HEK293 (cell line): ENCODE measurements around the gene MMP11.

Experiments
- CTCF ChIA-PET: fragments of 350-600 bp; formaldehyde crosslinking; extraction: SDS; loops from one replicate; lab custom pipeline; 2021; ENCODE audit warnings: antibody characterized with exemption; lab: Yijun Ruan, JAX
- POLR2A ChIA-PET: fragments of 300-600 bp; formaldehyde crosslinking; extraction: SDS; loops from one replicate; lab custom pipeline; 2020; ENCODE audit warnings: antibody characterized with exemption, inconsistent platforms; lab: Yijun Ruan, JAX
- H3K27ac ChIP-seq: fragments of 200-500 bp; sonication (Bioruptor generic); 2 replicates; pipeline ENCODE4 v1.5.1; 2014; ENCODE audit warnings: low read depth, low read length, control low read depth, inconsistent platforms; ENCODE audit errors: extremely low read depth
- H3K36me3 ChIP-seq, 2 experiments: fragments of 200-500 bp in 1 of 2; sonication (Bioruptor generic) in 1 of 2; 1 replicate in 1 of 2; 2 replicates in 1 of 2; pipeline ENCODE4 v1.5.1; 2014 to 2017; ENCODE audit warnings: inconsistent platforms in 2 of 2, low read length in 2 of 2; ENCODE audit not compliant: control insufficient read depth in 2 of 2, insufficient read depth in 1 of 2
- H3K4me1 ChIP-seq: fragments of 200-500 bp; sonication (Bioruptor generic); 2 replicates; pipeline ENCODE4 v1.5.1; 2014; ENCODE audit warnings: mild to moderate bottlenecking, low read length, inconsistent platforms; ENCODE audit not compliant: control insufficient read depth, insufficient read depth
- H3K4me3 ChIP-seq: 2 replicates; pipeline ENCODE4 v1.5.1; 2011; ENCODE audit warnings: low read depth, mild to moderate bottlenecking, control low read depth, low read length, moderate library complexity
- H3K9me3 ChIP-seq: fragments of 200-500 bp; sonication (Bioruptor generic); 2 replicates; pipeline ENCODE4 v1.5.1; 2014; ENCODE audit warnings: low read depth, low read length, inconsistent platforms; ENCODE audit not compliant: control insufficient read depth, insufficient read depth
- ATF2 ChIP-seq: fragments of 450-650 bp; formaldehyde crosslinking; IDR thresholded peaks from 2 replicates; pipeline ENCODE4 v1.5.1; 2016; ENCODE audit warnings: missing biosample characterization, missing genetic modification characterization, low read depth
- BCL11A ChIP-seq: fragments of 450-650 bp; formaldehyde crosslinking; IDR thresholded peaks from 2 replicates; pipeline ENCODE4 v1.5.1; 2016; ENCODE audit warnings: low read depth, missing biosample characterization, missing genetic modification characterization
- FEZF1 ChIP-seq: fragments of 450-650 bp; formaldehyde crosslinking; IDR thresholded peaks from 2 replicates; pipeline ENCODE4 v1.5.1; 2016; ENCODE audit warnings: missing biosample characterization, missing genetic modification characterization
- RBAK ChIP-seq: fragments of 450-650 bp; formaldehyde crosslinking; IDR thresholded peaks from 2 replicates; pipeline ENCODE4 v1.5.1; 2016; ENCODE audit warnings: missing biosample characterization, missing genetic modification characterization
- SCRT2 ChIP-seq: fragments of 450-650 bp; formaldehyde crosslinking; IDR thresholded peaks from 2 replicates; pipeline ENCODE4 v1.5.1; 2016; ENCODE audit warnings: missing biosample characterization, missing genetic modification characterization
- ZBTB20 ChIP-seq: fragments of 450-650 bp; formaldehyde crosslinking; IDR thresholded peaks from 2 replicates; pipeline ENCODE4 v1.5.1; 2016; ENCODE audit warnings: missing biosample characterization, missing genetic modification characterization
- ZBTB6 ChIP-seq: fragments of 450-650 bp; formaldehyde crosslinking; IDR thresholded peaks from 2 replicates; pipeline ENCODE4 v1.5.1; 2017; ENCODE audit warnings: missing biosample characterization, missing genetic modification characterization
- ZNF114 ChIP-seq: fragments of 450-650 bp; formaldehyde crosslinking; IDR thresholded peaks from 2 replicates; pipeline ENCODE4 v1.5.0; 2017; ENCODE audit warnings: missing biosample characterization, missing genetic modification characterization
- ZNF148 ChIP-seq: fragments of 450-650 bp; formaldehyde crosslinking; IDR thresholded peaks from 2 replicates; pipeline ENCODE4 v1.5.0; 2017; ENCODE audit warnings: missing biosample characterization, missing genetic modification characterization, borderline replicate concordance
- ZNF16 ChIP-seq: fragments of 450-650 bp; formaldehyde crosslinking; IDR thresholded peaks from 2 replicates; pipeline ENCODE4 v1.5.1; 2016; ENCODE audit warnings: low read depth, missing biosample characterization, missing genetic modification characterization
- ZNF174 ChIP-seq: fragments of 450-650 bp; formaldehyde crosslinking; IDR thresholded peaks from 2 replicates; pipeline ENCODE4 v1.5.0; 2017; ENCODE audit warnings: missing biosample characterization, mild to moderate bottlenecking, missing genetic modification characterization
- ZNF2 ChIP-seq: fragments of 450-650 bp; formaldehyde crosslinking; IDR thresholded peaks from 2 replicates; pipeline ENCODE4 v1.5.1; 2016; ENCODE audit warnings: missing biosample characterization, missing genetic modification characterization
- ZNF211 ChIP-seq: fragments of 450-650 bp; formaldehyde crosslinking; IDR thresholded peaks from 2 replicates; pipeline ENCODE4 v1.5.1; 2016; ENCODE audit warnings: low read depth, missing biosample characterization, missing genetic modification characterization
- ZNF266 ChIP-seq: fragments of 450-650 bp; formaldehyde crosslinking; IDR thresholded peaks from 2 replicates; pipeline ENCODE4 v1.5.1; 2016; ENCODE audit warnings: missing biosample characterization, missing genetic modification characterization, low read depth
- ZNF311 ChIP-seq: fragments of 450-650 bp; formaldehyde crosslinking; IDR thresholded peaks from 2 replicates; pipeline ENCODE4 v1.5.1; 2017; ENCODE audit warnings: missing biosample characterization, missing genetic modification characterization, borderline replicate concordance
- ZNF335 ChIP-seq: fragments of 450-650 bp; formaldehyde crosslinking; conservative IDR thresholded peaks from 2 replicates; pipeline ENCODE4 v1.5.1; 2016; ENCODE audit warnings: missing biosample characterization, missing genetic modification characterization
- ZNF366 ChIP-seq: fragments of 450-650 bp; formaldehyde crosslinking; conservative IDR thresholded peaks from 2 replicates; pipeline ENCODE4 v1.5.1; 2016; ENCODE audit warnings: missing biosample characterization, missing genetic modification characterization
- ZNF394 ChIP-seq: fragments of 450-650 bp; formaldehyde crosslinking; IDR thresholded peaks from 2 replicates; pipeline ENCODE4 v1.5.1; 2016; ENCODE audit warnings: missing biosample characterization, missing genetic modification characterization, mild to moderate bottlenecking, moderate library complexity, borderline replicate concordance
- ZNF433 ChIP-seq: fragments of 450-650 bp; formaldehyde crosslinking; IDR thresholded peaks from 2 replicates; pipeline ENCODE4 v1.5.1; 2016; ENCODE audit warnings: missing biosample characterization, missing genetic modification characterization, low read depth
- ZNF488 ChIP-seq: fragments of 450-650 bp; formaldehyde crosslinking; IDR thresholded peaks from 2 replicates; pipeline ENCODE4 v1.5.1; 2016; ENCODE audit warnings: missing biosample characterization, missing genetic modification characterization
- ZNF600 ChIP-seq: fragments of 450-650 bp; formaldehyde crosslinking; IDR thresholded peaks from 2 replicates; pipeline ENCODE4 v1.5.1; 2016; ENCODE audit warnings: missing biosample characterization, missing genetic modification characterization
- ZNF692 ChIP-seq: fragments of 450-650 bp; formaldehyde crosslinking; IDR thresholded peaks from 2 replicates; pipeline ENCODE4 v1.5.1; 2016; ENCODE audit warnings: missing biosample characterization, missing genetic modification characterization
- ZNF747 ChIP-seq: fragments of 450-650 bp; formaldehyde crosslinking; IDR thresholded peaks from 2 replicates; pipeline ENCODE4 v1.5.1; 2016; ENCODE audit warnings: missing biosample characterization, missing genetic modification characterization

Gene MMP11

GRCh38 chr22:23781511-23782183 is 9.0 kb downstream of the MMP11 start (continued):
- TF ChIP-seq ZNF692, result peak; percentile 77

GRCh38 chr22:23782252-23782651 is 9.6 kb downstream of the MMP11 start:
- CTCF ChIA-PET, result no interaction called here
- Histone ChIP-seq H3K4me3 (no peak overlapping the region), H3K9me3 (no peaks in the 10 kb centered on the region), H3K27ac (no peak overlapping the region), H3K36me3 (no peaks in the 10 kb centered on the region), H3K4me1 (no peaks in the 10 kb centered on the region; the same call in 1 of the 2 replicates)
- TF ChIP-seq ATF2 (tag by site-specific recombination), result no peak
- no peak for TF ChIP-seq ZBTB20 (tag by site-specific recombination)
- TF ChIP-seq RBAK (tag by site-specific recombination), result no peak
- TF ChIP-seq ZNF266 (tag by site-specific recombination), result no peak
- POLR2A ChIA-PET, result no interaction called here

GRCh38 chr22:23782703-23783102 is 10.1 kb downstream of the MMP11 start:
- CTCF ChIA-PET, result no interaction called here

GRCh38 chr22:23783265-23784150 is 10.9 kb downstream of the MMP11 start:
- CTCF ChIA-PET, result no interaction called here
- Histone ChIP-seq H3K36me3 (peaks cover 1 to 3% of the 10 kb centered on the region in 2 experiments; a peak in 2 of 3 replicates), H3K4me3 (no peak overlapping the region), H3K27ac (no peak overlapping the region), H3K4me1 (peaks cover 6% of the 10 kb centered on the region), H3K9me3 (no peaks in the 10 kb centered on the region)
- POLR2A ChIA-PET, result no interaction called here
- no peak for TF ChIP-seq ZNF335 (tag by site-specific recombination)
- no peak for TF ChIP-seq BCL11A (tag by site-specific recombination)
- TF ChIP-seq ZNF311 (tag by site-specific recombination), result no peak
- TF ChIP-seq ZNF394 (tag by site-specific recombination), result no peak
- no peak for TF ChIP-seq ZBTB6 (tag by site-specific recombination)
- no peak for TF ChIP-seq ZNF366
- TF ChIP-seq ZNF211 (tag by site-specific recombination), result no peak
- TF ChIP-seq ZNF148 (tag by site-specific recombination), result no peak
- TF ChIP-seq ZNF433 (tag by site-specific recombination), result no peak
- no peak for TF ChIP-seq ZNF2 (tag by site-specific recombination)
- no peak for TF ChIP-seq ZNF488 (tag by site-specific recombination)
- TF ChIP-seq SCRT2, result no peak
- no peak for TF ChIP-seq ZNF16

More at GRCh38 chr22:23782703-23783102, 10.1 kb downstream of the MMP11 start:
- H3K36me3 ChIP-seq, result no peaks in the 10 kb centered on the region
- POLR2A ChIA-PET, result no interaction called here
- no peaks in the 10 kb centered on the region for H3K9me3 ChIP-seq
- TF ChIP-seq FEZF1 (no peak), ZNF747 (tag by site-specific recombination) (no peak), ZNF600 (tag by site-specific recombination) (no peak), ZNF114 (tag by site-specific recombination) (no peak), ZNF174 (tag by site-specific recombination) (no peak), SCRT2 (peak; percentile 36; the same call in 1 of the 2 replicates), BCL11A (tag by site-specific recombination) (no peak)
- no peaks in the 10 kb centered on the region; the same call in 1 of the 2 replicates for H3K4me1 ChIP-seq
- H3K27ac ChIP-seq, result no peak overlapping the region
- no peak overlapping the region for H3K4me3 ChIP-seq
